Left colon (tissue), 2 donors: ENCODE data around the gene THAP10. TPM values are rescaled to one million over a fixed set of nuclear protein-coding genes. Genes with fewer than 3 reads are reported as not detected.

Experiments used
- ATAC-seq: fragments of 200-7000 bp; cut with Tn5 transposase; one replicate; pipeline ENCODE4 v1.9.1; 2020; ENCODE audit warnings: mild to moderate bottlenecking, moderate library complexity
- DNase-seq, 2 donors: peaks; one replicate each; pipeline ENCODE4 v3.0.0-alpha.2; 2020
- intact Hi-C, 2 donors: fragments of 100-400 bp; cut with DNase I in 1 of 2; cut with micrococcal nuclease in 1 of 2; formaldehyde crosslinking; loops; one replicate each; pipeline versions ENCODE4 v1.11.2 to v1.14.0; 2022; cut with DNase I, micrococcal nuclease
- total RNA-seq, 2 donors: library from RNA; stranded (reverse); fragmentation: NEBNext Ultra II Directional; extraction: Animal tissue kit (Norgen Biotek cat#: 25700); gene quantifications; one replicate each; pipeline ENCODE4 v1.2.1, GENCODE V29; 2021
- donor health status: DM: no; HTN: no; CAD: no.
- donor health status: DM: yes; HTN: yes; CAD: no.

The THAP10 gene
- total RNA-seq, 2 donors from 2014 or later, result 1.4 TPM

DNA sequence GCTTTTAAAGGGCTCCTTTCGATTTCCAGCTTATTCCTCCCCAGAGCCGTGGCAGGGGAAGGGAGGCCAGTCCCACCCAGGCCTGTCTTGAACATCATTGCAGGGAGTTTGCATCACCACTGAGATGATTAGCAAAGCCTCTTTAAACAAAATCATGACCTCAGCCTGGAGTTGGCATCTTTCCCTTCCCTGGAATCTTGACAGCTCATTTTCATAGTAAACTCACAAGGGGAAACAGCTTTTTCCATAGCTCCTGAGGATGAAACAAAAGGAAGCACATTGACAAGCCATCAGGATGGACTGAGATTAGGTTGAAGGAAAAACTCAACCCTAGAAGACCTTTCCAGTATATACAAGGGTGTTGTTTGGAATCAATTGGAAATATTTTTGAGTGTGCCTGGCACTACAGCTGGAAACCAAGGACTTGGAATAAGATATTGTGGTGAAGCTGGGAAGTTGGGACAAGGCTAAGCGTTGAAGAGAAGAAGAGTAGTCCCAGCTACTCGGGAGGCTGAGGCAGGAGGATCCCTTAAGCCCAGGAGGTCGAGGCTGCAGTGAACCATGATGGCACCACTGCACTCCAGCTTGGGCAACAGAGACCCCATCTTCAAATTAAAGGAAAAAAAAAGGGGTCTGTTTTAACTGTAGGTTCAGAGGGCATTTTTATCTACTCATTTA is 35.2 kb downstream of the THAP10 start:
- intact Hi-C loops, result no loop called here
- peak in 1 of 2 donors; percentile 55 for DNase-seq
- no peak for ATAC-seq

DNA sequence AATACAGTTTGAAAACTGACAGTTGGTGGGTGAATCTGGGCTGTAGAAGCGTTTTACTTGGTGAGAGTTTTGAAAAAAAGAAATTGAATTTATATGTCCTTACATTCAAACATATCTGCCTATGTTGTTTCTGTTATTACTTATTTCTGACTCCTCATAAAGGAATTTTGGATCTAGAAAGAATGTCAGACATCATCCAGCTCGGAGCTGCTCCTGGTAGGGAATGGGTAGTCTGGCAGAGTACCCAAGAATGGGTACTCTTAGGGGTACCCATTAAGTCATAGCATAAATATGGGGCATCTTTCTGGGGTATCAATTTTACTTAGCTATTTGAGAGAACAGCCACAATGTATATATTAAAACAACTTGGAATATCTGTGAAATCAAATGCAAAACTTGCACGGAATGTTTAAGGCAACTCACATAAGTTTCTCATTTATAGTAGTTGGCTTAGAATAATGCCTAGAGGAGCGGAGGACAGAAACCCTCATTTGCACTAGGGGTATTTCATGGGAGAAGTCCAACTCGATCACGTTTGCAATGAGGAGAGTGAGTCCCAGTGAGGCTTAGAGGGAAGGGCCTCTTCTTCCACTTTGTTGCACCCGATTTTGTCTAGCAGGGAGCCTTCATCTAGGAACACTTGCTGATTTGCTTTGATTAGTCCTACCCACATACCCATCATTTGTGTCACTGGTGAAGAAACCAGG is 35.9 kb downstream of the THAP10 start:
- intact Hi-C loops, result no loop called here
- DNase-seq (no peak), ATAC-seq (no peak)

GRCh38 chr15:70855764-70856163 is 36.5 kb downstream of the THAP10 start:
- intact Hi-C loops, result no loop called here
- DNase-seq (no peak), ATAC-seq (no peak)

DNA sequence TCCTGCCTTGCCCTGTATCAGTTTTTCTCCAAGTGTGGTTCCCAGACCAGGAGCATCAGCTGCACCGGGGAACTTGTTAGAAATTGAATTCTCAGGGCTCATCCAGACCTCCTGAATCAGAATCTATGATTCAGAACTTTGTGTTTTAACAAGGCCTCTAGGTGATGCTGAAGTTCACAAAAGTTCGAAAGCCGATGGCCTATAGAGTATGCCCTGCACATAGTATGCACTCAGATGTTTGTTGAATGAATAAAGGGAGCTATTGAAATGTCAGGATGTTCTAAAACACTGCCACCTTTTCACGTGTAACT is 37.6 kb downstream of the THAP10 start:
- intact Hi-C loops, result no loop called here
- ATAC-seq, result no peak
- no peak for DNase-seq

- intact Hi-C loops, result no loop called here
- peak in 1 of 2 donors; percentile 22 for DNase-seq
- peak; percentile 62 for ATAC-seq
These were observed 38.1 kb downstream of the THAP10 start, which contains the start of gene LARP6 for GRCh38 chr15:70853973-70854665. Gene LARP6 (minus strand): TSS chr15:70854157. CDS start chr15:70854088, 69 bp downstream.

DNA sequence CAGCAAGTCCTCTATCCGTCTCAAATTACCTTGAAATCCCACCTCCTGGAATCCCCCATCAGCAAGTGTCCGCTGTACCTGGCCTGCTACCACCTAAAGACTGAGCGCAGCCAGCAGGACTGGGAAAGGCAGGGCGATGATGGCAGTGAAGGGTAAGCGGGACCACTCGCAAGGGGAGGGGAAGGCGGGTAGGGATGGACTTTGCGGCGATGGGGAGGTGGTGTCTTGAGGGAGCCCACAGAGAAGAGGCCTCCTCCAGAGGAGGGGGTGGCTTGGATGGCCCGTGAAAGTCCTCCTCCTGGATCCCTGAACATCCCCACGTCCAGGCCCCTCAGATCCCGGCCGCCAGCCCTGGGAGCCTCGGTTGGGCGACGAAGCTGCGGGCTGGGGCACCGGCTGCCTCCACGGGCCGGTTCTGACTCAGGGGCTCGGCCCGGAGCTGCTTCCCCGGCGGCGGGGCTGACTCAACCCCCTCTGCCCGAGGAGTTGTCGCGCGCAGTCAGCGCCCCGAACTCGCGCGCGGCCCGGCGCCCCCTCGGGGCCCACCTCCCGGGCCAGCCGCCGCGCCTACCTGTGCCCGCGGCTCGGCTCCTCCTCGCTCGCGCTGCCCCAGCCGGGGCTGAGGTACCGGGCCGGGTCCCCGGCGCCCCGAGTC is 38.8 kb downstream of the THAP10 start:
- DNase-seq (no peak), ATAC-seq (peak; percentile 26)
- intact Hi-C loops, result no loop called here

GRCh38 chr15:70852501-70853317 is 39.5 kb downstream of the THAP10 start:
- intact Hi-C loops, result no loop called here
- no peak for ATAC-seq
- DNase-seq, result no peak

DNA sequence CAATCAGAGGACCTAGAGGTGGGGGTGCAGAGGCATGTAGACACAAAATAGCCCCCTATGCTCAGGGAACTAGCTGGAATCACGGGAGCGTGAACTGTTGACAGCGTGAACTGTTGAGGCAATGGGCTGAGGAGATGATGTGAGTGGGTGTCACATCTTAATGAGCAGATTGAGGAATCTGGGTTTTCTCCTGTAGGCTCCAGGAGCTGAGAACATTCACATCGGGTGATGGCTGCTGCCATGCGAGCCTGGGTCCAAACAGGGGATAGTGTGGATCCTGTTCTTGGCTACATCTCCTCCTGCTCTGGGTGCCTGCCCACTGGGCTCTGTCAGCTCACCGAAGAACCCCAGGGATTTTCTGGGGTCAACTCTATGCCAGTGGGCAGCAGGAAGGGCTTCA is 40.3 kb downstream of the THAP10 start:
- intact Hi-C loops, result no loop called here
- no peak for ATAC-seq
- DNase-seq, result no peak

- intact Hi-C loops, result no loop called here
- ATAC-seq (no peak), DNase-seq (no peak)
These were observed 46.5 kb downstream of the THAP10 start for GRCh38 chr15:70845602-70846360.

DNA sequence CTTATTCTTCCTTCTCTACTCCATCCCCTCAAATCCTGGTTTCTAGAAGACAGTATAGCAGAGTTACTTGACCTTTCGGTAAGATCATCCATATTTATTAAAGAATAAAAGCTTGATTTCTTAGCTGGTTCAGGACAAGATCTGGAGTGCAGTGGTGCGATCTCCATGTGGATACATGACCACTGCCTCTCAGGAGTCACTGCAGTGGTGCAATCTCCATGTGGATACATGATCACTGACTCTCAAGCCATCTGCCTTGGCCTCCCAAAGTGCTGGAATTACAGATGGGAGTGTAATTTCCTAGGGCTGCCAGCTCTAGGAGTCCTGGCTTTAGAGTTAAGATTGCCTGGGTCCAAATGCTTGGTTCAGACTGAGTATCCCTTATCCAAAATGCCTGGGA is 54.8 kb downstream of the THAP10 start:
- intact Hi-C loops, result no loop called here
- ATAC-seq (no peak), DNase-seq (no peak)

- DNase-seq, result no peak
- no peak for ATAC-seq
- intact Hi-C loops, result no loop called here
These were observed 56.4 kb downstream of the THAP10 start for GRCh38 chr15:70835841-70836240.

DNA sequence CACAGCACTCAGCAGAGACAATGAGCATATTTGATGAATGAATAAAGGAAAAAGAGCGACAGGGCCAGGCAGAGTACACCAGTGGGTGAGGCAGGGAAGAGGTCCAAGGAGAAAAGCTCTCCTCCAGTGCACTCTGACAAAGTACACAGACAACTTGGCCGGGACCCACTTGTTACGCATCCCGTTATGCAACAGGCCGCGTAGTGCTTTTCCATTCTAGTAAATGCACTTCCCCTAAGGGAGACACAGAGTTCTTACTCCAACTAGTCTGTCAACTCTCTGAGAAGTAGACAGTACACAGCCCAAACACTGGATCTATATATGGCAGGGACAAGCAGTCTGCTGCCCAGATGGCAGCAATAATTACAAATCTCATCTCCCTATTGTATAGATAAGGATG is 56.8 kb downstream of the THAP10 start:
- intact Hi-C loops, result no loop called here
- no peak for DNase-seq
- no peak for ATAC-seq

DNA sequence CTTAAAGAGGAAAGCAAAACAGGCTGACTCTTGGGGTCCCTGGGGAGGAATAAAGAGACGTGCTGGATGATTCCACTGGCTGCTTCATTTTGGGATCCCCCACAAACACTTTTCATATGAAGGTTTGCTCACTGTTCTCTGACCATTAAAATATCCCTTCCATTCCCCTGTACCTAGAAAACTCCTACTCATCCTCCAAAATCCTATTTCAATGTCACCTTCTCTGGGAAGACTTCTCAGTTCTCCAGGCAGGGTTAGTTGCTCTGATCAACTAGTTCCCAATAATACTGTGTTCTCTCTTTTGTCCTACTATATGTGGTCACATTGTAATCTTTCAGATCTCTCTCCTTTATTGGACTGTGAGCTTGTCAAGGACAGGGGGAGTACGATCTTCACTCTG is 57.2 kb downstream of the THAP10 start:
- no peak for ATAC-seq
- DNase-seq, result no peak
- intact Hi-C loops, result no loop called here

DNA sequence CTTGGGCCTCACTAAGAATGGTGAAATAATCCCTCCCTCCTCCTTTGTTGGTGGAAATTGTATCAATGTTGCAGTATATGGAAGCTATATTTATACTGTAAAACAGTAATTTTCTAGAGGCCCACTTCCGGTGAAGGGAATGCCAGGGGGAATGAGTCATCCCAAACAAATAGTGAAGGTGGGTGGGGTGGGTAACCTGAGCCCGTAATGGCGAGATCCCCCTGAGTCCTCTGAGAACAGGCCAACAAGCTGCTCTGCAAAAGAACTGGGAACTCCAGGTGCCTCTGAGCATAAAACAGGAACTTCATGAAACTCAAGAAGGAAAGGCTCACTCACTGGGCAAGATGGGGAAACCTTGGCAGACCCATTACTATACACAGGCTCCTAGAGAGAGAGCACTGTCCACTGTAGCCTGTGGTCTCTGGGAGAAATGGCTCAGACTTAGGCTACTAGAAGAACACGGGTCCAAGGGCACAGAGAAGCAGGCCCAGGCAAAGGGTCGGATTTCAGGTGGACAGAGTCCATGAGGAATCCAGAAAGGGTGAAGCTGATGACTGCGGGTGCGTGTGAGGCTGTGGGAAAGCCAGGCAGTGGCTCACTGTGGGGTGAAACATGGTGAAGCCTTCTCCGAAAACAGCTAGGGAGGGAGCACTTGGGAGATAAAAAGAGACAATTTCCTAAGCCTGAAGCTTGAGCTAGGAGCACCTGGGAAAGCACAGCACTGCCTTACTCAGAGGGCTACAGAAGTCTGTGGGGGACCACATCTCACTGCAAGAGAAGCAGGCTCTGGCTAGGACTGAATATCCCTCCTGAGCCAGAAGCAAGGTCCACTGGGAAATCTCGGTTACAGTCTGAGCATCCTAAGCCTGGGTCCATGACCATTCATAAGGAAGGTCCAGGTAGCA is 58.1 kb downstream of the THAP10 start:
- intact Hi-C loops, result no loop called here
- ATAC-seq (no peak), DNase-seq (no peak)

- intact Hi-C loops, result no loop called here
- DNase-seq, result no peak
- ATAC-seq, result no peak
These were observed 58.8 kb downstream of the THAP10 start for GRCh38 chr15:70833422-70833821.

GRCh38 chr15:70832176-70832575 is 60.1 kb downstream of the THAP10 start:
- intact Hi-C loops, result no loop called here
- DNase-seq (no peak), ATAC-seq (no peak)
